Frontal cortex (tissue), 4 donors: ENCODE data around the gene DNAAF9. TPM values are rescaled to one million over a fixed set of nuclear protein-coding genes. Genes with fewer than 3 reads are reported as not detected.
"Not testable (repeated sequence)": the region's sequence is repeated elsewhere in the genome, so short reads cannot be mapped to it uniquely, and the experiment has no call there.

Source experiments
- DNase-seq, 2 donors: peaks; one replicate each; pipeline ENCODE4 v3.0.0; 2012; ENCODE audit warnings: low spot score in 2 of 2
- FAIRE-seq: peaks from 2 replicates; lab custom pipeline; 2012; peaks lifted over from hg19 to GRCh38; lab: Jason Lieb, UNC
- total RNA-seq: library from RNA; depleted of rRNA; stranded (reverse); fragments of >200 nt; gene quantifications from one replicate; pipeline ENCODE4 v1.2.3, GENCODE V29; 2014
- donor health status: control.
- donor health status: control.
- donor health status: control.

Gene DNAAF9
- 31.4 TPM for total RNA-seq

DNA sequence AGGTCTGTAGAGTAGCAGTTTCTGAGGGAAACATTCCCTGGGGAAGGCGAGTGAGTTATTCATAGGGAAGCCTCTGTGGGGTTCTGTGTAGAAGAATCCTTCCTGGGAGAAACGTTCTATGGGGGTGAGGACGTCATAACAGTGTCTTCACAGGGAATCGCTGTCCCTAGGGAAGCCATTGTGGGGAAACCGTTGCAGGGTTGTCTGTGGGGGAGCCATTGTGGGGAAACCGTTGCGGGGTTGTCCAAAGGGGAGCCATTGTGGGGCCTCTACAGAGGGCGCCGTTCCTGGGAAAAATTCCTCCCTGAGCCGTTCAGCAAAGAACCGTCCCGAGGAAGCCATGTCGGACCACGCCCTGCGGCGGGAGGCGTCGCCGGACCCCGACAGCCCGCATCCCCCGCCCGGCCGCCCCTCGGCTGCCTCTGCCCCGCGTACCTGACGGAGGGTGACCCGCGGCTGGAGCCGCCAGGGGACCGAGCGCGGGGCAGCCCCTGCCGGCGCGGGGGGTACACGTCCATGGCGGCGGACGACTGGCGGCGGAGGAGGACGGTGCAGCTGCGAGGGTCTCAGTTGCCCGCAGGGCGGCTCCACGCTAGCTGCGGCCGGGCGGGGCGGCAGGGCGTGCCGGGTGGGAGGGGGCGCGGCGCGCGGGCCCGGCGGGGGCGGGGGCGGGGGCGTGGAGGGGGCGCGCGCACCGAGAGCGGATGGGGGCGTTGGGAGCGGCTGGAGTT is at the start of gene DNAAF9:
Gene DNAAF9, minus strand, starts transcription at position 630 of the 731 bp plus-strand sequence. Its CDS starts 112 bp downstream, at position 518.
- peak; percentile 45 to 50 for DNase-seq
- no peak for FAIRE-seq

GRCh38 chr20:3456648-3457047 is 49.2 kb upstream of the DNAAF9 start:
- FAIRE-seq (no peak), DNase-seq (no peak)

DNA sequence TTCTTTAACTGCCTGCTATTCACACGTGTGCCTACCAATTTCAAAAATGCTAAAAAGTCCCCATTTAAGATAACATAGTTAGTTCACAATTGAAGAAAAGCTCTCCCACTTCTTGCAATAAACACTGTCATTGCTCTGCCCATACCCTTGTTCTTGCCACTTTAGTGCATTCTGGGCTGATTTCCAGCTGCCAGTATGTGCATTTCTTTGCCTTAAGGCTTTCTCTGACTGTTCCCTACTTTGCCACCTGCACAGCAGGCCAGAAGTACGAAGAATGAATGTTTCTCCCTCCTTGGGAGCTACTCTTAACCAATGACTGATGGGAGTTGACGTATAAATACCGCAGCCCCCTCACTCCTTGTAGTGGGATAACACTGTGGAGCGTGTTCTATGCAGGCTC is 47.4 kb upstream of the DNAAF9 start:
- FAIRE-seq (no peak), DNase-seq (no peak)

GRCh38 chr20:3452690-3453089 is 45.2 kb upstream of the DNAAF9 start:
- DNase-seq, result no peak
- FAIRE-seq, result no peak

GRCh38 chr20:3452136-3452535 is 44.7 kb upstream of the DNAAF9 start:
- FAIRE-seq (no peak), DNase-seq (no peak)

- no peak for FAIRE-seq
- no peak for DNase-seq
These were observed 41.9 kb upstream of the DNAAF9 start for GRCh38 chr20:3449319-3449718.

GRCh38 chr20:3447321-3447720 is 39.9 kb upstream of the DNAAF9 start:
- no peak for FAIRE-seq
- no peak for DNase-seq

DNA sequence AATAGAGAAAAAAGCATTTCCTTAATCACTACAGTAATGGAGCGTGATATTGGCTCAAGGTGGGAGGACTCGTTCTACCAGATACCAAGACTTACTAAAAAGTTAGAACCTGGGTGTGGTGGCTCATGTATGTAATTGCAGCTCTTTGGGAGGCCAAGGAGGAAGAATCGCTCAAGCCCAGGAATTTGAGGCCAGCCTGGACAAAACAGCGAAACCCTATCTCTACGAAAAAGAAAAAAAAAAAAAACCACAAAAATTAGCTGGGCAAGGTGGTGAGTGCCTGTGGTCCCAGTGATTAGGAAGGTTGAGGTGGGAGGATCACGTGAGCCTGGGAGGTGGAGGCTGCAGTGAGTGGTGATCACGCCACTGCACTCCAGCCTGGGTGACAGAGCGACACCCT is 39.3 kb upstream of the DNAAF9 start:
- DNase-seq, result no peak
- FAIRE-seq, result no peak

DNA sequence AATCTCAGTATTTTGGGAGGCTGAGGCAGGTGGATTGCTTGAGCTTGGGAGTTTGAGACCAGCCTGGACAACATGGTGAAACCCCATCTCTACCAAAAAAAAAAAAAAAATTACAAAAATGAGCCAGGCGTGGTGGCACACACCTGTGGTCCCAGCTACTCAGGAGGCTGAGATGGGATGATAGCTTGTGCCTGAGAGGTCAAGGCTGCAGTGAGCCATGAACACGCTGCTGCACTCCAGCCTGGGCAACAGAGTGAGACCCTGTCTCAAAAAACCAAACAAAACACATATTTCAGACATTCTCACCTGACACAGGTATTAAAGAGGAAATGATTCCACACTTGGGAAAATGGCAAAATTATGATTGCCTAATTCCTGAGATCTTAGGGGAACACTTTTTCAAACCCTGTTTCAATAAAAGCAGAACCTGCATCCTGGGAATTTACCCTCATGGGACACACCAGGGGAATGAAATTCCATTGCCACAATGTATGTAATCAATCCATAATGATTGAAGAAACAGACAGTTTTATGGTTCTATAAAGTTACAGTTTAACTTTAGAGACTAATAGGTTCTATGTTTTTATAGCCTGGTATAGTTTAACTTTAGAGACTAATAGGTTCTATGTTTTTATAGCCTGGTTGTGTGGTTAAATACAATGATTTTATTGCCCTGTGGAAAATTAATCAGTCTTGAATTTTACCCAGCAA is 29.6 kb upstream of the DNAAF9 start:
- no peak for DNase-seq
- FAIRE-seq, result no peak

DNA sequence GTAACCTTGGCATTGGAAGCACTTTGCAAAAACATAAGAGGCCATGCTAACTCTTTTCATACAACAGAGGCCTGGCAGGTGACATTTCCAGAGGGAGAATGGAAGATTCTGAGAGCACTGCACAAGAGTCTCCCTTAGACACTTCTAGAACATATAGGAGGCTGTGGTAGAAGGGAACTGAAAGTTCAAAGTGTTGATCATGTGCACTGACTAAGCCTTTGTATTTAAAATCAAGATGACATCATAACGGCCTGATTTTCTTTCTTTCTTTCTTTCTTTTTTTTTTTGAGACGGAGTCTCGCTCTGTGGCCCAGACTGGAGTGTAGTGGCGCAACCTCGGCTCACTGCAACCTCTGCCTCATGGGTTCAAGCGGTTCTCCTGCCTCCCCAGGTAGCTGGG is 26.8 kb upstream of the DNAAF9 start:
- DNase-seq (no peak), FAIRE-seq (no peak)

GRCh38 chr20:3433744-3434143 is 26.3 kb upstream of the DNAAF9 start:
- FAIRE-seq (no peak), DNase-seq (no peak)

DNA sequence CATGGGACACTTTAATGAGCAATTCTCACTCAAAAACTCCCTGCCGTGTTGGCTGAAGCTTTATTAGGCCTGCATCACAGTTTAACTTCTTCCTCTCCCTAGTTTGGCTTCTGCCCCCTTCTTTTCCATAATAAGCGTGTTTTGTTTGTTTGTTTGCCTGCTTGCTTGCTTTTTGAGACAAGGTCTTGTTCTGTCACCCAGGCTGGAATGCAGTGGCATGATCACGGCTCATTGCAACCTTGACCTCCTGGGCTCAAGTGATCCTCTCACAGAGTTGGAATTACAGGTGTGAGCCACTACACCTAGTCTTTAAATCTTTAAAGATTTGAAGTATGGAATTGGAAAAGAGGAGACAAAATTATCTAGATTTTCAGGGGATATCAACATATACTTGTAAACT is 25.4 kb upstream of the DNAAF9 start:
- FAIRE-seq (no peak), DNase-seq (no peak)

- no peak for FAIRE-seq
- no peak for DNase-seq
These were observed 23.6 kb upstream of the DNAAF9 start for GRCh38 chr20:3431109-3431508.

- DNase-seq, result no peak
- no peak for FAIRE-seq
These were observed 23.1 kb upstream of the DNAAF9 start for GRCh38 chr20:3430376-3431069.

DNA sequence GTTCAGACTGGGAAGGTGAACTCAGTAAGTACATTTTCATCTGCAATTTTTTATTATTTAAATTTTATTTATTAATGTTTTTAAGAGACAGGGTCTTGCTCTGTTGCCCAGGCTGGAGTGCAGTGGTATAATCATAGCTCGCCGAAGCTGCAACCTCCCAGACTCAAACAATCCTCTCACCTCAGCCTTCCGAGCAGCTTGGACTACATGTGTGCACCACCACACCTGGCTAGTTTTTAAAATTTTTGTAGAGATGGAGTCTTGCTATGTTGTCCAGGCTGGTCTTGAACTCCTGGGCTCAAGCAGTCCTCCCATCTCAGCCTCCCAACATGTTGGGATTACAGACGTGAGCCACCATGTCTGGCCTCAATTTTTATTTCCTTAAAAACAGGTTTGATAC is 19.3 kb upstream of the DNAAF9 start:
- not testable (repeated sequence) for FAIRE-seq, DNase-seq

DNA sequence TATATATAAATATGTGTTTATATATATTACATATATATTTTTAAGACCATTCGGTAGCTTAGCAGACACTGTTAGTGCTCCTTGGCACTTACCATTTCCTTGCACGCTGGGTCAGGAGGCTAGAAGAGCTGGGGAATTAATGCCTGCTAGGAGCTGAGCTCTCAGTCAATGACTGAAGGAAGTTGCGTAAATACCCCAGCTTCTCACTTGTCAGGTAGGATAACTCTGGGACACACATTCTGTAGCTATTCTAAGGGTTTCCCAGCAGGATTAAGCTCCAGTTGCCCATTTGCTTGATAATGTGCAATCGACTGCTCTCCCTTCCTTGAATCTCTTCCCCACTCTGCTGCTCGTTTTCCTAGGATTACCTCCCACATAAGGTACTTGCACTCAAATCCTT is 15.7 kb upstream of the DNAAF9 start:
- DNase-seq, result no peak
- no peak for FAIRE-seq

DNA sequence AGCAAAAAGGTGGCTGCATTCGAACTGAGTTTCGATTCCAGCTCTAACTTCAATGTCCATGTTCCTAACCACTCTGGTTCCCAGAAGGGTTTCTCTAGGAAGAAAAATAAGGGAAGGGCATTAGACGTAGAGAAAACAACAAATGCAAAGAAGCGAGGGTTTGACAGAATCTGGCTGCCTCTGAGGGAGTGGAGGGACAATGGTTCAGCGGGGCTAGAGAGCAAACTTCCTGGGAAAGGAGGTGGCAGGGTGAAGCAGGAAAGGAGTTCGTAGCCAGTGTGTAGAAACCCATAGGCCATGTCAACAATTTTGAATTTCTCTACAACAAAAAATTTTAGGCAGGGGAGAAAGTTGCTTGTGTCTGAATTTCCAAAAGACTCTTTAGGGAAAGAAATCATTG is 14.5 kb upstream of the DNAAF9 start:
- DNase-seq (no peak), FAIRE-seq (no peak)

- DNase-seq (no peak), FAIRE-seq (no peak)
These were observed 12.8 kb upstream of the DNAAF9 start for GRCh38 chr20:3420211-3420707.

- not testable (repeated sequence) for DNase-seq, FAIRE-seq
These were observed 10.7 kb upstream of the DNAAF9 start for GRCh38 chr20:3418161-3418560.

- FAIRE-seq, result no peak
- no peak for DNase-seq
These were observed 6.7 kb upstream of the DNAAF9 start for GRCh38 chr20:3414122-3414521.

GRCh38 chr20:3413393-3413889 is 6.0 kb upstream of the DNAAF9 start:
- DNase-seq, result no peak
- FAIRE-seq, result no peak
